ENCODE measurements around the gene TBC1D10B. TPM values are rescaled to one million over a fixed set of nuclear protein-coding genes. Genes with fewer than 3 reads are reported as not detected.
A peak's percentile ranks its signal among the peaks of the same experiment; 100 is the strongest.

Gene TBC1D10B
- polyA plus RNA-seq, 3 donors = 12.2 to 36.0 (median 13.8) TPM

DNA sequence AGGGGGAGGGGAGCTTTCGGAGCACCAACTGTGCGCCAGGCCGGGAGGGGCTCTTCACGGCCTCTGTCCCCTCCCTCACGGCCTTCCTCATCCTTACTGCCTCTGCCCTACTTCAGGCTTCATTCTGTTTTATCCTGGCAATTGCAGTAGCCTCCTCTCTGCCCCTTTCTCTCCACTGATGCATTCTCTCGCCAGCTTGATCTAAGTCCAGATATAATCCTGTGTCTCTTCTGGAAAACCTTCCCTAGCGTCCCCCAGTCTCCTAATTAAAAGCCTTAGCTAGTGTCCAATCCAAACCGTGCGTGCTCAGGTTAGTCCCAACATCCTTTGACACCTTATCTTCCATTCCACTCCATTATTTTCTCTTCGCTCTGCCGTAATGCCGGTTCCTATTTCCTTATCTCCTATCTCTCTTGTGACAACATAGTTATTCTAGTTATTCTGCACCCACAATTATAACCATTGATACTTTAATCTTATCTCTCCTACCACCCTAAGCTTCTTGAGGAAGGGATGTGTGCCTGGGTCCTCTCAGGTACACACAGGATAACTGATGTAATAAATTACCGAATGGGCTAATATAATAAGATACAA is 25.8 kb upstream of the TBC1D10B start:
- no peak for DNase-seq
- TF ChIP-seq, protein P1, sequence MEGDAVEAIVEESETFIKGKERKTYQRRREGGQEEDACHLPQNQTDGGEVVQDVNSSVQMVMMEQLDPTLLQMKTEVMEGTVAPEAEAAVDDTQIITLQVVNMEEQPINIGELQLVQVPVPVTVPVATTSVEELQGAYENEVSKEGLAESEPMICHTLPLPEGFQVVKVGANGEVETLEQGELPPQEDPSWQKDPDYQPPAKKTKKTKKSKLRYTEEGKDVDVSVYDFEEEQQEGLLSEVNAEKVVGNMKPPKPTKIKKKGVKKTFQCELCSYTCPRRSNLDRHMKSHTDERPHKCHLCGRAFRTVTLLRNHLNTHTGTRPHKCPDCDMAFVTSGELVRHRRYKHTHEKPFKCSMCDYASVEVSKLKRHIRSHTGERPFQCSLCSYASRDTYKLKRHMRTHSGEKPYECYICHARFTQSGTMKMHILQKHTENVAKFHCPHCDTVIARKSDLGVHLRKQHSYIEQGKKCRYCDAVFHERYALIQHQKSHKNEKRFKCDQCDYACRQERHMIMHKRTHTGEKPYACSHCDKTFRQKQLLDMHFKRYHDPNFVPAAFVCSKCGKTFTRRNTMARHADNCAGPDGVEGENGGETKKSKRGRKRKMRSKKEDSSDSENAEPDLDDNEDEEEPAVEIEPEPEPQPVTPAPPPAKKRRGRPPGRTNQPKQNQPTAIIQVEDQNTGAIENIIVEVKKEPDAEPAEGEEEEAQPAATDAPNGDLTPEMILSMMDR (IDR thresholded peaks at IDR 0.05) = no peak
- H3K9ac ChIP-seq (ENCODE audit: insufficient read depth, low read length, poor library complexity, severe bottlenecking) = peak overlapping the region; percentile 62
- peak overlapping the region; percentile 90 for H2AFZ ChIP-seq (ENCODE audit: insufficient read depth, low read depth, low read length, poor library complexity, severe bottlenecking)
- Mint-ChIP-seq H3K9me3 (no peaks in the 10 kb centered on the region), H3K4me3 (peak overlapping the region; percentile 84 to 90), H3K4me1 (peaks cover 32% of the 10 kb centered on the region), H3K27ac (peak overlapping the region in 2 of 7 donors; percentile 31 to 33), H3K27me3 (ENCODE audit: low read depth in 3 of 3) (peaks cover 7 to 30% (median 12%) of the 10 kb centered on the region in 3 donors), H3K36me3 (peaks cover 5 to 13% of the 10 kb centered on the region in 2 donors)
- H3K27me3 ChIP-seq (ENCODE audit: control insufficient read depth in 2 of 2, insufficient read depth in 2 of 2, low read length in 2 of 2) = no peaks in the 10 kb centered on the region
- intact Hi-C loops (cut with micrococcal nuclease) = loop anchor here in 1 of 2 donors (2.0 kb wide), 1 partner anchor 15 kb away; no protein-coding TSS in a partner anchor
- WGBS (ENCODE audit: insufficient coverage) = 8% methylated on average over 8 of the region's 13 CpGs
- H4K20me1 ChIP-seq (ENCODE audit: insufficient read depth, low read length) = no peaks in the 10 kb centered on the region
- H3K4me3 ChIP-seq (replicated peaks in 1 of 3; ENCODE audit: low read depth in 2 of 3, low read length in 3 of 3) = peak overlapping the region; percentile 42 to 80 (median 46)
- no peak overlapping the region for H3K27ac ChIP-seq (ENCODE audit: low read depth in 1 of 2, low read length in 2 of 2)
- no peaks in the 10 kb centered on the region for H3K9me3 ChIP-seq (replicated peaks in 1 of 2; ENCODE audit: control insufficient read depth in 1 of 2, insufficient read depth in 1 of 2, low read length in 2 of 2)
- no peaks in the 10 kb centered on the region for H3K79me2 ChIP-seq (ENCODE audit: insufficient read depth, low read length)
- no peaks in the 10 kb centered on the region for H3K36me3 ChIP-seq (replicated peaks in 1 of 2; ENCODE audit: control insufficient read depth in 1 of 2, insufficient read depth in 2 of 2, low read length in 2 of 2)
- H3K4me1 ChIP-seq (ENCODE audit: control insufficient read depth in 1 of 2, insufficient read depth in 2 of 2, low read length in 2 of 2) = peaks cover 21 to 30% of the 10 kb centered on the region in 2 donors
- H3K4me2 ChIP-seq (replicated peaks; ENCODE audit: extremely low read depth, low read length, poor library complexity, severe bottlenecking) = peak overlapping the region; percentile 79

DNA sequence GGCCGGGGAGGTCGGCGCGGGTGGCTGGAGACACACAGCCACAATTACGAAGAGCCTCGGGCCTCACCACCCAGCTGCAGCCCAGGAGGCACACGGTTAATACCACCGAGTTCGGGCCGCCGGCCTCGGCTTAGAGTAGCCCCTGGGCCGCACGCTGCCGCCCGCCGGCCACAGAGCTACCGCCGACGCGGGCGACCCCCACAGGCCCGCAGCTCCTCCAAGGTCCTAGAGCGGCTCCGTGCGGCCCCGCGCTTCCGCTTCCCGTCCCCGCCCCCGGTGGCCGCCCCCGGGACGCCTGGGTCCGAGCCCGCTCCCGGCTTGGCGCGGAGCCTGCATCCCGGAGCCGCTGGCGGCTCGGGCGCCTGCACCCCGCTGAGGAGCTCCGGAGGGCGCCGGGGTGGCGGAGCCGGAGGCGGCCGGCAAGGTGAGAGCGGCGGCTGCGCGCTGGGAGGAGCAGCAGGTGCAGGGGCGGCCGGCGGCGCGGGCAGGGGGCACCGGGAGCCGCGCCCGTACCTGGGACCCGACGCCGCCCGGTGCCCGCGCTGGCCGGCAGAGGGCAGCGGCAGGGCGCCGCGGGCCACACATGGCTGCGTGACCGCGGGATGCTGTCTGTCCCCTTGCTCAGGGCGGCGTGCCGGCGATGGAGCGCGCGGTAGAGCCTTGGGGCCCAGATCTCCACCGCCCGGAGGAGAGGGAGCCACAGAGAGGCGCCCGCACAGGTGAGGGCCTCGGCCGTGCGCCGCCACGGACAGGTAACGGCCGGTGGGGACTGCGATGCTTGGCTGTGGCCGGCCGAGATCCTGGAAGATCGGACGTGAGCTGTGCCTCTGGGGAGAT is 25.1 kb upstream of the TBC1D10B start, which contains the start of gene ZNF48:
TSS of gene ZNF48 (plus strand) at position 266 of the 837 bp plus-strand sequence. CDS start at position 641, 375 bp downstream.
- H3K4me2 ChIP-seq (replicated peaks; ENCODE audit: extremely low read depth, low read length, poor library complexity, severe bottlenecking) = peak within 1 kb of the TSS; percentile 79
- intact Hi-C loops (cut with micrococcal nuclease) = loop anchor here in 1 of 2 donors (2.0 kb wide), 1 partner anchor 15 kb away; no protein-coding TSS in a partner anchor
- Mint-ChIP-seq H3K9me3 (no peaks in the 10 kb centered on the region), H3K4me1 (peaks cover 28% of the 10 kb centered on the region), H3K4me3 (peak within 1 kb of the TSS; percentile 84 to 91), H3K27me3 (ENCODE audit: low read depth in 3 of 3) (peaks cover 7 to 34% (median 12%) of the 10 kb centered on the region in 3 donors), H3K36me3 (peaks cover 5 to 13% of the 10 kb centered on the region in 2 donors), H3K27ac (peak within 1 kb of the TSS in 3 of 7 donors; percentile 20 to 68 (median 33))
- no peaks in the 10 kb centered on the region for H4K20me1 ChIP-seq (ENCODE audit: insufficient read depth, low read length)
- H3K4me1 ChIP-seq (ENCODE audit: control insufficient read depth in 1 of 2, insufficient read depth in 2 of 2, low read length in 2 of 2) = peaks cover 15 to 23% of the 10 kb centered on the region in 2 donors
- DNase-seq = peak; percentile 46 to 51 (median 48)
- no peak within 1 kb of the TSS for H3K27ac ChIP-seq (ENCODE audit: low read depth in 1 of 2, low read length in 2 of 2)
- H3K27me3 ChIP-seq (ENCODE audit: control insufficient read depth in 2 of 2, insufficient read depth in 2 of 2, low read length in 2 of 2) = no peaks in the 10 kb centered on the region
- under 1% methylated on average over 91 of the region's 103 CpGs for WGBS (ENCODE audit: insufficient coverage)
- H3K4me3 ChIP-seq (replicated peaks in 1 of 3; ENCODE audit: low read depth in 2 of 3, low read length in 3 of 3) = peak within 1 kb of the TSS; percentile 42 to 80 (median 46)
- TF ChIP-seq, protein P1 (IDR thresholded peaks at IDR 0.05) = peak; percentile 73
- H3K9me3 ChIP-seq (replicated peaks in 1 of 2; ENCODE audit: control insufficient read depth in 1 of 2, insufficient read depth in 1 of 2, low read length in 2 of 2) = no peaks in the 10 kb centered on the region
- H3K9ac ChIP-seq (ENCODE audit: insufficient read depth, low read length, poor library complexity, severe bottlenecking) = peak within 1 kb of the TSS; percentile 62
- no peaks in the 10 kb centered on the region for H3K79me2 ChIP-seq (ENCODE audit: insufficient read depth, low read length)
- H3K36me3 ChIP-seq (replicated peaks in 1 of 2; ENCODE audit: control insufficient read depth in 1 of 2, insufficient read depth in 2 of 2, low read length in 2 of 2) = no peaks in the 10 kb centered on the region
- peak within 1 kb of the TSS; percentile 90 for H2AFZ ChIP-seq (ENCODE audit: insufficient read depth, low read depth, low read length, poor library complexity, severe bottlenecking)
